Keratinocyte (primary cell): Measurements from ENCODE around the gene NPFFR1.
A peak's percentile ranks its signal among the peaks of the same experiment; 100 is the strongest.

Experiments
- EZH2 ChIP-seq: IDR thresholded peaks from one replicate; pipeline ENCODE4 v1.6.1; 2012; ENCODE audit warnings: inconsistent platforms, mild to moderate bottlenecking, low read length, moderate library complexity
- TF ChIP-seq, protein P1 (sequence below), 3 experiments: IDR thresholded peaks in 1 of 3; conservative IDR thresholded peaks in 1 of 3; optimal IDR thresholded peaks in 1 of 3; 2 replicates in 2 of 3; 3 replicates in 1 of 3; pipeline versions ENCODE3 to v1.5.1; 2011; ENCODE audit warnings: low read length in 3 of 3, mild to moderate bottlenecking in 3 of 3, moderate library complexity in 2 of 3, control low read depth in 1 of 3, inconsistent platforms in 1 of 3; ENCODE audit not compliant: insufficient read depth in 2 of 3; ENCODE audit errors: extremely low read depth in 1 of 3

- TF ChIP-seq, protein P1, sequence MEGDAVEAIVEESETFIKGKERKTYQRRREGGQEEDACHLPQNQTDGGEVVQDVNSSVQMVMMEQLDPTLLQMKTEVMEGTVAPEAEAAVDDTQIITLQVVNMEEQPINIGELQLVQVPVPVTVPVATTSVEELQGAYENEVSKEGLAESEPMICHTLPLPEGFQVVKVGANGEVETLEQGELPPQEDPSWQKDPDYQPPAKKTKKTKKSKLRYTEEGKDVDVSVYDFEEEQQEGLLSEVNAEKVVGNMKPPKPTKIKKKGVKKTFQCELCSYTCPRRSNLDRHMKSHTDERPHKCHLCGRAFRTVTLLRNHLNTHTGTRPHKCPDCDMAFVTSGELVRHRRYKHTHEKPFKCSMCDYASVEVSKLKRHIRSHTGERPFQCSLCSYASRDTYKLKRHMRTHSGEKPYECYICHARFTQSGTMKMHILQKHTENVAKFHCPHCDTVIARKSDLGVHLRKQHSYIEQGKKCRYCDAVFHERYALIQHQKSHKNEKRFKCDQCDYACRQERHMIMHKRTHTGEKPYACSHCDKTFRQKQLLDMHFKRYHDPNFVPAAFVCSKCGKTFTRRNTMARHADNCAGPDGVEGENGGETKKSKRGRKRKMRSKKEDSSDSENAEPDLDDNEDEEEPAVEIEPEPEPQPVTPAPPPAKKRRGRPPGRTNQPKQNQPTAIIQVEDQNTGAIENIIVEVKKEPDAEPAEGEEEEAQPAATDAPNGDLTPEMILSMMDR (optimal IDR thresholded peaks at IDR 0.05 in 1 of 3, IDR thresholded peaks at IDR 0.05 in 1 of 3, conservative IDR thresholded peaks at IDR 0.05 in 1 of 3; ENCODE audit: extremely low read depth in 1 of 3, insufficient read depth in 2 of 3, low read length in 3 of 3), result peak in 2 of 3 experiments; percentile 23 to 65
- TF ChIP-seq EZH2, result no peak
Observed at GRCh38 chr10:70272925-70273316, 10.9 kb downstream of the NPFFR1 start.
